Tibial nerve (tissue), 4 donors: Measurements from ENCODE around the gene ADK. TPM values are rescaled to one million over a fixed set of nuclear protein-coding genes. Genes with fewer than 3 reads are reported as not detected.
A peak's percentile ranks its signal among the peaks of the same experiment; 100 is the strongest.

Experiments
- DNase-seq, 2 donors: peaks; one replicate each; pipeline ENCODE4 v3.0.0-alpha.2; 2019; ENCODE audit warnings: low spot score in 2 of 2
- H3K27ac ChIP-seq, 4 donors: fragments of 200-600 bp; sonication (generic) in 3 of 4; one replicate each; pipeline ENCODE4 v1.5.1; 2017 to 2019; ENCODE audit warnings: mild to moderate bottlenecking in 1 of 4
- H3K27me3 ChIP-seq, 2 donors: fragments of 200-600 bp; sonication (generic) in 1 of 2; one replicate each; pipeline versions ENCODE4 v1.5.1 to v1.6.0; 2017 to 2019
- H3K36me3 ChIP-seq, 3 donors: fragments of 200-600 bp; sonication (generic); one replicate each; pipeline ENCODE4 v1.5.1; 2018 to 2019
- H3K4me1 ChIP-seq, 4 donors: fragments of 200-600 bp; sonication (generic) in 3 of 4; one replicate each; pipeline ENCODE4 v1.5.1; 2017 to 2019
- H3K4me3 ChIP-seq, 4 donors: fragments of 200-600 bp; sonication (generic) in 3 of 4; one replicate each; pipeline ENCODE4 v1.5.1; 2017 to 2019; ENCODE audit warnings: mild to moderate bottlenecking in 1 of 4, moderate library complexity in 1 of 4
- H3K9me3 ChIP-seq, 4 donors: fragments of 200-600 bp; sonication (generic) in 3 of 4; one replicate each; pipeline ENCODE4 v1.5.1; 2017 to 2019
- EP300 ChIP-seq, 2 donors: sonication (generic); formaldehyde crosslinking; IDR thresholded peaks; one replicate each; pipeline ENCODE4 v1.6.1; 2017; ENCODE audit warnings: antibody characterized with exemption in 2 of 2, mild to moderate bottlenecking in 1 of 2
- POLR2A ChIP-seq, 2 donors: fragments of 450-650 bp; IDR thresholded peaks; one replicate each; pipeline ENCODE4 v1.6.1; 2017; ENCODE audit warnings: antibody characterized with exemption in 2 of 2, mild to moderate bottlenecking in 2 of 2, moderate library complexity in 2 of 2
- WGBS, 2 donors: methylation state at CpG; one replicate each; pipeline ENCODE4 v1.1.5; 2018; 5-methylcytosine and 5-hydroxymethylcytosine counted together
- total RNA-seq, 4 donors: library from RNA; depleted of rRNA; stranded (reverse); fragments of >200 nt; gene quantifications; one replicate each; pipeline ENCODE4 v1.1.0, GENCODE V29; 2016
- TF ChIP-seq, protein P1 (sequence below), 5 experiments: fragments of 200-600 bp in 3 of 5; fragments of 450-650 bp in 2 of 5; sonication (generic) in 3 of 5; IDR thresholded peaks; one replicate each; pipeline ENCODE4 v1.5.1; 2016 to 2019; ENCODE audit warnings: antibody characterized with exemption in 5 of 5, mild to moderate bottlenecking in 3 of 5, moderate library complexity in 2 of 5

ADK gene
- total RNA-seq, 4 donors from 2014 or later: 28.2 to 50.9 (median 34.0) TPM

DNA sequence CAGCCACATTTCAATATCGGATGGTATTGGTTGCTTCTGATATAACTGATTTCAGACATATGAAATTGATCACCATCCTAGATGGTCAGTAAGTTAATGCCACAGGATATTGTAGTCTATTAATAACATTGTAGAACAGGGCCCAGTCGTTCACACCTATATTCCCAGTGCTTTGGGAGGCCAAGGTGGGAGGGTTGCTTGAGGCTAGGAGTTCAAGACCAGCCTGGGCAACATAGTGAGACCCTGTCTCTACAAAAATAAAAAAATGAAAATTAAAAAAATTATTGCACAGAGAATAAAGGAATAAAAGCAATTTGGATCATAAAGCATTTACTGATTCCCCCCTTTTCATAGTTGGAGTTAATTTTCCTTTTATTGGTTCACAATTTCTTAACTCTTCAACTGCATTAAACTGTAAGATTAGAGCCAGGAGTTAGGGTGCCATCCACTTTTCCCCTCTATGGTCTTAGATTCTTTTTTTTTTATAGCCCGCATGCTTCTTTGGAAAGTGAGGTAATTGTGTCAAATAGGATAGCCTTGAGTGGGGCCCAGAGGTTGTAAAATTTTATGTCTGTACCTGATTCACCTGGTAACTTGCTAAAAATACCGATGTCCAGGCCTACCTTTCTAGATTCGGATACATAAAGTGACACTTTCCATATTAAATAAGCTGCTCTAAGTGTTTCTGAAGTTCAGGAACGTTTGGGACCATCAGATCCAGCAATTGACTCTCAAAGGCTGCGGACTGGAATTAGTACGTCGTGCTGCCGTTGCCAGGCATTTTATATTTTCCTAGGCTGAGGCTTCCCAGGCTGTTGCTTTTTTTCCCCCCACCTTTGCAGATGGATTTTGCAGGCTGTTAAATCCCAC, 24.7 kb downstream of the ADK start:
- TF ChIP-seq POLR2A (IDR thresholded peaks at IDR 0.05) (no peak), EP300 (IDR thresholded peaks at IDR 0.05) (no peak)
- TF ChIP-seq, protein P1, sequence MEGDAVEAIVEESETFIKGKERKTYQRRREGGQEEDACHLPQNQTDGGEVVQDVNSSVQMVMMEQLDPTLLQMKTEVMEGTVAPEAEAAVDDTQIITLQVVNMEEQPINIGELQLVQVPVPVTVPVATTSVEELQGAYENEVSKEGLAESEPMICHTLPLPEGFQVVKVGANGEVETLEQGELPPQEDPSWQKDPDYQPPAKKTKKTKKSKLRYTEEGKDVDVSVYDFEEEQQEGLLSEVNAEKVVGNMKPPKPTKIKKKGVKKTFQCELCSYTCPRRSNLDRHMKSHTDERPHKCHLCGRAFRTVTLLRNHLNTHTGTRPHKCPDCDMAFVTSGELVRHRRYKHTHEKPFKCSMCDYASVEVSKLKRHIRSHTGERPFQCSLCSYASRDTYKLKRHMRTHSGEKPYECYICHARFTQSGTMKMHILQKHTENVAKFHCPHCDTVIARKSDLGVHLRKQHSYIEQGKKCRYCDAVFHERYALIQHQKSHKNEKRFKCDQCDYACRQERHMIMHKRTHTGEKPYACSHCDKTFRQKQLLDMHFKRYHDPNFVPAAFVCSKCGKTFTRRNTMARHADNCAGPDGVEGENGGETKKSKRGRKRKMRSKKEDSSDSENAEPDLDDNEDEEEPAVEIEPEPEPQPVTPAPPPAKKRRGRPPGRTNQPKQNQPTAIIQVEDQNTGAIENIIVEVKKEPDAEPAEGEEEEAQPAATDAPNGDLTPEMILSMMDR (IDR thresholded peaks at IDR 0.05): no peak
- peak overlapping the region; percentile 88 to 96 (median 92) for H3K27ac ChIP-seq
- H3K9me3 ChIP-seq: no peaks in the 10 kb centered on the region
- DNase-seq: no peak
- H3K36me3 ChIP-seq: no peaks in the 10 kb centered on the region
- peak overlapping the region; percentile 56 to 92 (median 80) for H3K4me3 ChIP-seq
- 23 to 25% methylated on average over 10 of the region's 10 CpGs for WGBS, 2 donors
- H3K27me3 ChIP-seq: no peaks in the 10 kb centered on the region
- peaks cover 0 to 24% (median 9%) of the 10 kb centered on the region in 4 donors for H3K4me1 ChIP-seq

GRCh38 chr10:74176380-74177139, 25.5 kb downstream of the ADK start:
- Histone ChIP-seq H3K4me1 (peaks cover 0 to 31% (median 11%) of the 10 kb centered on the region in 4 donors), H3K36me3 (no peaks in the 10 kb centered on the region), H3K4me3 (peak overlapping the region; percentile 56 to 92 (median 80)), H3K9me3 (no peaks in the 10 kb centered on the region), H3K27me3 (no peaks in the 10 kb centered on the region), H3K27ac (peak overlapping the region; percentile 88 to 96 (median 92))
- DNase-seq: peak; percentile 90 to 92
- WGBS, 2 donors: 0% methylated on average over 35 to 36 of the region's 72 CpGs
- TF ChIP-seq EP300 (IDR thresholded peaks at IDR 0.05): peak; percentile 54 to 95
- TF ChIP-seq, protein P1 (IDR thresholded peaks at IDR 0.05): peak in 1 of 5 experiments; percentile 18
- TF ChIP-seq POLR2A (IDR thresholded peaks at IDR 0.05): peak; percentile 37 to 72

DNA sequence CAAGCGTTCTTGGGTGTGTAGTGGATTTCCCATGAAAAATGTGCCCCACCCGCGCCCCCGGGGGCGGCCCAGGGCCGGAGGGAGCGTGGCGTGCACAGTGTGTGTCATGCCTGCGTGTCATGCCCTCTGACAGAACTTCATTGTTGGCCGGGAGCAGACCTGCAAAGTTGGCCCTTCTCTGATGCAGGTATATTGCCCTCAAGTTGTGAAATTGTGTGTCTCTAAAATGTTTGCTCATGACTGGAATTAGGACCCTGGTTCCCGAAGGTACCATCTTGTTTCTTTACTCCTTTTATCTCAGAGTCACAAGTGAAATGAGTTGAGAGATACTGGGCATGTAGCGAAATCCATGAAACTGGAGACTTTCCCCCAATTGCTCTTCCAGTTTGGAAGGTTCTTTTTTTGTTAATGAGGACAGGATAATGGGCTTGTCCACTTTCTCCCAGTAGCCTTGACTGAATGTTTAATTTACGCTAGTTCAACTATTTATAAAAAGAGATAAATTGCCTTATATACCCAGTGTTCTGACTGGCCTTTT, 26.2 kb downstream of the ADK start:
- Histone ChIP-seq H3K9me3 (no peaks in the 10 kb centered on the region), H3K36me3 (no peaks in the 10 kb centered on the region), H3K27me3 (no peaks in the 10 kb centered on the region), H3K4me1 (peaks cover 0 to 38% (median 13%) of the 10 kb centered on the region in 4 donors), H3K27ac (peak overlapping the region; percentile 88 to 96 (median 92)), H3K4me3 (peak overlapping the region; percentile 56 to 92 (median 80))
- peak in 1 of 2 donors; percentile 16 for DNase-seq
- WGBS, 2 donors: 10% methylated on average over 13 of the region's 13 CpGs
- no peak for TF ChIP-seq POLR2A (IDR thresholded peaks at IDR 0.05)
- TF ChIP-seq, protein P1 (IDR thresholded peaks at IDR 0.05): no peak
- TF ChIP-seq EP300 (IDR thresholded peaks at IDR 0.05): no peak

GRCh38 chr10:74178042-74178791, 27.2 kb downstream of the ADK start:
- WGBS, 2 donors: 84 to 89% methylated on average over 5 of the region's 5 CpGs
- no peak for TF ChIP-seq EP300 (IDR thresholded peaks at IDR 0.05)
- TF ChIP-seq, protein P1 (IDR thresholded peaks at IDR 0.05): no peak
- TF ChIP-seq POLR2A (IDR thresholded peaks at IDR 0.05): no peak

More at GRCh38 chr10:74178042-74178791, 27.2 kb downstream of the ADK start:
- Histone ChIP-seq H3K4me1 (peaks cover 0 to 40% (median 13%) of the 10 kb centered on the region in 4 donors), H3K4me3 (no peak overlapping the region), H3K36me3 (no peaks in the 10 kb centered on the region), H3K27ac (peak overlapping the region in 1 of 4 donors; percentile 96), H3K27me3 (no peaks in the 10 kb centered on the region), H3K9me3 (no peaks in the 10 kb centered on the region)
- no peak for DNase-seq
